Endothelial cell of umbilical vein (primary cell): ENCODE data around the gene C2CD3. TPM values are rescaled to one million over a fixed set of nuclear protein-coding genes. Genes with fewer than 3 reads are reported as not detected.

Experiments used
- BruUV-seq: library from RNA; stranded (reverse); fragments of 400-500 nt; replicated peaks from 2 replicates; lab custom pipeline; 2021; lab: Mats Ljungman, UMichigan
- CTCF ChIA-PET: fragments of 300-600, 350-600 bp; sonication (Branson Sonifier 250); formaldehyde crosslinking; loops from one replicate; lab custom pipeline; 2021; ENCODE audit warnings: antibody characterized with exemption, inconsistent platforms; lab: Charles Lee
- POLR2A ChIA-PET: fragments of 300-600, 350-600 bp; sonication (Branson Sonifier 250); formaldehyde crosslinking; loops from one replicate; lab custom pipeline; 2021; ENCODE audit warnings: antibody characterized with exemption, inconsistent platforms; lab: Charles Lee
- DNase-seq: peaks from one replicate; pipeline ENCODE4 v3.0.0-alpha.2; 2011; ENCODE audit warnings: low read depth, low spot score
- FAIRE-seq: peaks from 2 replicates; lab custom pipeline; 2011; peaks lifted over from hg19 to GRCh38; lab: Jason Lieb, UNC
- H2AFZ ChIP-seq: 2 replicates; pipeline ENCODE4 v1.6.0; 2012; ENCODE audit warnings: low read depth, low read length, control low read depth, inconsistent platforms
- H3K27ac ChIP-seq: 2 replicates; pipeline ENCODE4 v1.5.1; 2011; ENCODE audit warnings: low read depth, mild to moderate bottlenecking, control low read depth, low read length, moderate library complexity; ENCODE audit not compliant: insufficient read depth
- H3K27me3 ChIP-seq, 2 experiments: 2 replicates each; pipeline versions ENCODE4 v1.6.0 to v1.6.1; 2011; ENCODE audit warnings: low read length in 2 of 2, mixed read lengths in 1 of 2; ENCODE audit not compliant: control insufficient read depth in 2 of 2, insufficient read depth in 2 of 2
- H3K36me3 ChIP-seq, 2 experiments: 2 replicates in 1 of 2; 3 replicates in 1 of 2; pipeline ENCODE4 v1.5.1; 2011; ENCODE audit warnings: low read length in 2 of 2, mild to moderate bottlenecking in 1 of 2, moderate library complexity in 1 of 2; ENCODE audit not compliant: control insufficient read depth in 2 of 2, insufficient read depth in 2 of 2; ENCODE audit errors: extremely low read depth in 1 of 2
- H3K4me1 ChIP-seq: 3 replicates; pipeline ENCODE4 v1.5.1; 2011; ENCODE audit warnings: mild to moderate bottlenecking, low read length; ENCODE audit not compliant: control insufficient read depth, insufficient read depth; ENCODE audit errors: extremely low read depth
- H3K4me2 ChIP-seq: 2 replicates; pipeline ENCODE4 v1.6.1; 2011; ENCODE audit warnings: low read length, control low read depth, mixed read lengths; ENCODE audit not compliant: insufficient read depth
- H3K4me3 ChIP-seq, 3 experiments: fragments of 200-600 bp in 1 of 3; sonication (generic), shearing (Covaris generic) in 1 of 3; replicated peaks in 1 of 3; 2 replicates each; pipeline ENCODE4 v1.5.1; 2011 to 2016; ENCODE audit warnings: control low read depth in 3 of 3, low read length in 3 of 3, mild to moderate bottlenecking in 2 of 3, inconsistent platforms in 1 of 3, low read depth in 1 of 3, moderate library complexity in 1 of 3; ENCODE audit not compliant: insufficient read depth in 1 of 3
- H3K79me2 ChIP-seq: 2 replicates; pipeline ENCODE4 v1.6.0; 2012; ENCODE audit warnings: low read length, inconsistent platforms; ENCODE audit not compliant: control insufficient read depth, insufficient read depth
- H3K9ac ChIP-seq: replicated peaks from 2 replicates; pipeline ENCODE3; 2011; ENCODE audit warnings: low read length, control low read depth; ENCODE audit not compliant: insufficient read depth; ENCODE audit errors: extremely low read depth
- H3K9me1 ChIP-seq: replicated peaks from 3 replicates; pipeline ENCODE4 v1.6.0; 2011; ENCODE audit warnings: mild to moderate bottlenecking, low read length; ENCODE audit not compliant: control insufficient read depth, insufficient read depth; ENCODE audit errors: extremely low read depth
- H3K9me3 ChIP-seq: replicated peaks from 2 replicates; pipeline ENCODE4 v1.5.1; 2012; ENCODE audit warnings: low read length, inconsistent platforms; ENCODE audit not compliant: control insufficient read depth, insufficient read depth
- H4K20me1 ChIP-seq: replicated peaks from 2 replicates; pipeline ENCODE3; 2011; ENCODE audit warnings: mild to moderate bottlenecking, low read length; ENCODE audit not compliant: control insufficient read depth, insufficient read depth; ENCODE audit errors: extremely low read depth
- CTCF ChIP-seq, 2 donors: IDR thresholded peaks; 1 replicate in 1 of 2; 2 replicates in 1 of 2; pipeline ENCODE4 v1.5.1; 2011; ENCODE audit warnings: low read length in 2 of 2, mild to moderate bottlenecking in 2 of 2, moderate library complexity in 2 of 2, control low read depth in 1 of 2, inconsistent platforms in 1 of 2, low read depth in 1 of 2; ENCODE audit not compliant: insufficient read depth in 1 of 2; ENCODE audit errors: extremely low read depth in 1 of 2
- EZH2 ChIP-seq: IDR thresholded peaks from 2 replicates; pipeline ENCODE4 v1.6.1; 2012; ENCODE audit warnings: borderline replicate concordance, low read depth, mild to moderate bottlenecking, moderate library complexity, low read length, inconsistent platforms; ENCODE audit not compliant: severe bottlenecking
- FOS ChIP-seq: IDR thresholded peaks from 2 replicates; pipeline ENCODE4 v1.6.1; 2011; ENCODE audit warnings: mild to moderate bottlenecking, low read length, moderate library complexity, borderline replicate concordance; ENCODE audit not compliant: insufficient read depth
- GATA2 ChIP-seq: IDR thresholded peaks from 2 replicates; pipeline ENCODE4 v1.7.0; 2011; ENCODE audit warnings: low read depth, mild to moderate bottlenecking, moderate library complexity, mixed read lengths, low read length; ENCODE audit not compliant: insufficient read length, insufficient read depth
- JUN ChIP-seq: IDR thresholded peaks from 2 replicates; pipeline ENCODE4 v1.6.1; 2011; ENCODE audit warnings: borderline replicate concordance, low read depth; ENCODE audit not compliant: insufficient read length, insufficient read depth
- MYC ChIP-seq: IDR thresholded peaks from one replicate; pipeline ENCODE4 v1.6.1; 2011; ENCODE audit warnings: mild to moderate bottlenecking, low read depth, low read length
- POLR2A ChIP-seq: IDR thresholded peaks from 2 replicates; pipeline ENCODE4 v1.6.1; 2012; ENCODE audit warnings: low read depth, mild to moderate bottlenecking, control low read depth, low read length
- POLR2AphosphoS5 ChIP-seq: IDR thresholded peaks from 2 replicates; pipeline ENCODE4 v1.6.1; 2012; ENCODE audit warnings: low read depth, mild to moderate bottlenecking, control low read depth, low read length, moderate library complexity; ENCODE audit not compliant: insufficient read depth
- dilution Hi-C: fragments of 300-500 bp; cut with MboI; formaldehyde crosslinking; loops from one replicate; pipeline ENCODE4 v1.15.0; 2019; ENCODE audit warnings: low sequenced_read_pairs; ENCODE audit not compliant: extremely low pct_ligation_motif_present
- intact Hi-C: fragments of 100-400 bp; cut with micrococcal nuclease; formaldehyde crosslinking; loops from one replicate; pipeline ENCODE4 v1.10.0; 2022
- polyA plus RNA-seq, 4 experiments: library from polyadenylated mRNA; depleted of rRNA in 3 of 4; stranded (reverse) in 3 of 4; unstranded in 1 of 4; fragments of >200 nt; gene quantifications; 2 replicates each; pipeline versions ENCODE4 v1.2.1 to v1.2.3, GENCODE V29; 2011 to 2012; ENCODE audit warnings: missing spikeins in 1 of 4
- total RNA-seq: library from RNA; stranded (reverse); gene quantifications from 2 replicates; pipeline ENCODE4 v1.2.3, GENCODE V29; 2021
- TF ChIP-seq, protein P1 (sequence below): IDR thresholded peaks from 2 replicates; pipeline ENCODE4 v1.6.1; 2011; ENCODE audit not compliant: insufficient read depth, insufficient read length

Gene C2CD3
- total and polyA plus RNA-seq, 2 donors (not counting 3 experiments of a cell fraction or from before 2014, with no cell fraction given) = 12.9 to 36.6 TPM

DNA sequence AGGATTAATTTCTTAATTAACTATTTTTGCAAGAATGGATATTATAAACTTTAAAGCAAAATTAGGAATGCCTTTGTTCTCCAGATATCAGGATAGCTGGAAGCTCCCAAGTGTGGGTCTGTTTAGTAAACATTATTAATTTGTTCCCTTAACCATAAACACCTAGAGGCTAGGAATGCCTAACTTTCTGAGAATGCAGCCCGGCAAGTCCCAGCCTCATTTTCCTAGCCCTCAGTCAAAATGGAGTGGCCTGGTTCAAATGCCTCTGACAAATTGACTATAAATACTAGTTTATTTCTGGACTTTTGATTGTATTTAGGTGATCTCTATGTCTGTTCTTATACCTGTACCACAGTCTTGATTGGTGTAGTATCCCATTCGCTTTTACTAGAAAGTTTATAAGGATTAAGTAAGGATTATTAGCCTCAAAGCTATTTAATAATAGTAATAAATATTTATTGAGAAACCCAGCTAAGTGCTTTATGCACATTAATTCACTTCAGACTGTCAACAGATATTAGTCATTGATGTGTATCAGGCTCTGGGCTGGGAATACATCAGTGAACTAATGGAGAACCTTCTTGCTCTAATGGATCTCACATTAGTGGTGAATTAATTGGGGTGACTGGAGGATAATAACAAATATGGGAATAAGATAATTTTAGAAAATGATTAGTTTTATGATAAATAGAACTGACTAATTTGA is 26.1 kb upstream of the C2CD3 start:
- Histone ChIP-seq H3K9me3 (no peaks in the 10 kb centered on the region), H2AFZ (no peak overlapping the region), H3K4me3 (no peak overlapping the region), H3K4me1 (peaks cover 10% of the 10 kb centered on the region), H3K9me1 (no peaks in the 10 kb centered on the region), H3K9ac (no peak overlapping the region), H4K20me1 (no peaks in the 10 kb centered on the region), H3K79me2 (no peaks in the 10 kb centered on the region), H3K36me3 (no peaks in the 10 kb centered on the region), H3K4me2 (no peak overlapping the region), H3K27me3 (no peaks in the 10 kb centered on the region), H3K27ac (no peak overlapping the region)
- DNase-seq = no peak
- CTCF ChIA-PET = no interaction called here
- no TSS peak for BruUV-seq
- dilution Hi-C loops (no loop called here), intact Hi-C loops (no loop called here)
- FAIRE-seq = no peak
- POLR2A ChIA-PET = no interaction called here
- TF ChIP-seq GATA2 (no peak), MYC (no peak), FOS (no peak), EZH2 (no peak), POLR2A (no peak), POLR2AphosphoS5 (no peak), JUN (no peak), CTCF (IDR thresholded peaks at IDR 0.05; ENCODE audit: extremely low read depth in 1 of 2, insufficient read depth in 1 of 2, low read depth in 1 of 2, low read length in 2 of 2) (no peak)
- TF ChIP-seq, protein P1, sequence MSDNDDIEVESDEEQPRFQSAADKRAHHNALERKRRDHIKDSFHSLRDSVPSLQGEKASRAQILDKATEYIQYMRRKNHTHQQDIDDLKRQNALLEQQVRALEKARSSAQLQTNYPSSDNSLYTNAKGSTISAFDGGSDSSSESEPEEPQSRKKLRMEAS = no peak
